Aortic smooth muscle cell (primary cell): ENCODE data around the gene RAET1E. TPM values are rescaled to one million over a fixed set of nuclear protein-coding genes. Genes with fewer than 3 reads are reported as not detected.

Experiments
- total RNA-seq: library from RNA; depleted of rRNA; stranded (reverse); fragments of >200 nt; gene quantifications from 2 replicates; pipeline ENCODE4 v1.2.3, GENCODE V29; 2014

The RAET1E gene
- 0.56 and 1.8 TPM in 2 replicates for total RNA-seq

GRCh38 chr6:149897855-149898744 is at the start of gene RAET1E:
TSS of gene RAET1E (minus strand) at chr6:149898113. CDS start at chr6:149890901, 7,212 bp downstream.

GRCh38 chr6:149941583-149942460 is 43.9 kb upstream of the RAET1E start, which contains the start of gene ULBP2:
TSS of gene ULBP2 (plus strand) at chr6:149942014. CDS start at chr6:149942073, 59 bp downstream.

GRCh38 chr6:149922642-149923326 is 24.9 kb upstream of the RAET1E start, which contains the start of gene RAET1G:
TSS of gene RAET1G (minus strand) at chr6:149923121. CDS start at chr6:149923010, 111 bp downstream.

GRCh38 chr6:149863698-149864577 is 34.0 kb downstream of the RAET1E start, which contains the start of gene LRP11:
TSS of gene LRP11 (minus strand) at chr6:149864359. CDS start at chr6:149864020, 339 bp downstream.

Other genes with a start within 250 kb of the RAET1E start
- 30.3 TPM in 2 replicates for gene KATNA1, start 249.4 kb downstream of the RAET1E start, total RNA-seq
- gene LATS1, start 180.0 kb downstream of the RAET1E start, total RNA-seq = 6.5 and 9.2 TPM in 2 replicates
- gene NUP43, start 151.6 kb downstream of the RAET1E start, total RNA-seq = 16.0 and 16.3 TPM in 2 replicates
- gene PCMT1, start 148.4 kb downstream of the RAET1E start, total RNA-seq = 104 and 124 TPM in 2 replicates
- 45.6 and 78.8 TPM in 2 replicates for gene LRP11, start 33.8 kb downstream of the RAET1E start, total RNA-seq
- 2.6 and 4.5 TPM in 2 replicates for gene RAET1G, start 25.0 kb upstream of the RAET1E start, total RNA-seq
- 7.0 and 10.6 TPM in 2 replicates for gene ULBP2, start 43.9 kb upstream of the RAET1E start, total RNA-seq
- under 0.01 and 0.06 TPM in 2 replicates for gene ULBP1, start 65.8 kb upstream of the RAET1E start, total RNA-seq
- gene RAET1L, start 127.4 kb upstream of the RAET1E start, total RNA-seq = not detected in 2 replicates
- 15.8 and 22.6 TPM in 2 replicates for gene ULBP3, start 171.0 kb upstream of the RAET1E start, total RNA-seq
- 11.3 and 22.9 TPM in 2 replicates for gene PPP1R14C, start 244.9 kb upstream of the RAET1E start, total RNA-seq